GM12873 (cell line): ENCODE results near the gene TSPO.

Source experiments
- TF ChIP-seq, protein P1 (sequence below): IDR thresholded peaks from 2 replicates; pipeline ENCODE4 v1.5.1; 2012; ENCODE audit warnings: low read depth, mild to moderate bottlenecking, moderate library complexity, low read length, control low read depth; ENCODE audit not compliant: insufficient read depth; ENCODE audit errors: missing control alignments

The TSPO gene

DNA sequence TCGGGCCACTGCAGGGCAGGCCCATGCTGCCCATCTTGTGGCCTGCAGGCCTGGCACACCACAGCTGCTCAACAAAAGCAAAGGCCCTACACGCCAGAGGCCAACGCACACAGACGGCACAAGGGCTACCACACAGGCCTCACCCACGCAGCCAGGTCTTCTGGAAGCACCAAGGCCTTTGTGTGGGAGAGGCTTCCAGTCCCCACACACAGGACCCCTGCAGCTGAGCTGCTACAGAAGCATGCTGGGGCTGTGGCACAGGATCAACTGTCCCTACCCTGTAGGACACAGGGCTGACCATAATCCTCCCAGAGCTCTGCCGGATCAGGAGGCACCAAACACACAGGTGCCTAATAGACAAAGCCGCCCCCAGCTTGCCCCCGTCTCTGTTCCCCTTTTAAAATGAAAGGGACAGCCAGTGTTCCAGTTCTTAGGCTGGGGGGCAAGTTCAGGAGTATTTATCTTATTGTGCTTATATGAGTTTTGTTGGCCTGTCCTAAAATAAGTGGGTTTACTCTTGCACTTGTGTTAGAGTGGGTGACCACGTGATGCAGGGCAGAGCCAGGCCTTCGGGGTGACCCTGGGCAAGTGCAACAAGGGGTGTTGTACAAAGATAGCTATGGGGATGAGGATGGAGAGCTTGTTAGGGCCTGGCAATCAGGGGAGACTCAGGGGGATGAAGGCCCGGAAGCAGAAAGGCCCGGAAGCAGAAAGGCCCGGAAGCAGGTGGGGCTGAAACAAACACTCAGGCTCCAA is 30.1 kb downstream of the TSPO start:
- TF ChIP-seq, protein P1, sequence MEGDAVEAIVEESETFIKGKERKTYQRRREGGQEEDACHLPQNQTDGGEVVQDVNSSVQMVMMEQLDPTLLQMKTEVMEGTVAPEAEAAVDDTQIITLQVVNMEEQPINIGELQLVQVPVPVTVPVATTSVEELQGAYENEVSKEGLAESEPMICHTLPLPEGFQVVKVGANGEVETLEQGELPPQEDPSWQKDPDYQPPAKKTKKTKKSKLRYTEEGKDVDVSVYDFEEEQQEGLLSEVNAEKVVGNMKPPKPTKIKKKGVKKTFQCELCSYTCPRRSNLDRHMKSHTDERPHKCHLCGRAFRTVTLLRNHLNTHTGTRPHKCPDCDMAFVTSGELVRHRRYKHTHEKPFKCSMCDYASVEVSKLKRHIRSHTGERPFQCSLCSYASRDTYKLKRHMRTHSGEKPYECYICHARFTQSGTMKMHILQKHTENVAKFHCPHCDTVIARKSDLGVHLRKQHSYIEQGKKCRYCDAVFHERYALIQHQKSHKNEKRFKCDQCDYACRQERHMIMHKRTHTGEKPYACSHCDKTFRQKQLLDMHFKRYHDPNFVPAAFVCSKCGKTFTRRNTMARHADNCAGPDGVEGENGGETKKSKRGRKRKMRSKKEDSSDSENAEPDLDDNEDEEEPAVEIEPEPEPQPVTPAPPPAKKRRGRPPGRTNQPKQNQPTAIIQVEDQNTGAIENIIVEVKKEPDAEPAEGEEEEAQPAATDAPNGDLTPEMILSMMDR: no peak

DNA sequence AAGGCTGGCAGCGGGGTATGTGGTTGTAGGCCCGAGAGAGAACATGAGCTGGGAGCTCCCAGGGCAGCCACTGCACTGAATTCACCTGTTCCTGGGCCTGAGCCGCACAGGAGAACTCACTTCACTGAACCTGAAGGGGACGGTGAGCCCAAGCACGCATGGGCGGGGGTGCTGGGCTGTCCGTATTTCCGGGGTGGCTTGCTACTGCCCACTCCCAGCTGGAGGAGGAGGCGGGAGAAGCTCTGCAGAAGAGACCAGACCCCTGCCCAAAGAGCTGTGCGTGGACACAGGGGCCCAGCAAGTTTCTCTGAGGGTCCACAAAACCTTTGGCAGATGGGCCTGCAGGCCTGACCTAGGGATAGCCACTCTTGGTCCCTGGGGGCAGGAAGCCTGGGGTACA is 30.8 kb downstream of the TSPO start:
- TF ChIP-seq, protein P1: no peak

DNA sequence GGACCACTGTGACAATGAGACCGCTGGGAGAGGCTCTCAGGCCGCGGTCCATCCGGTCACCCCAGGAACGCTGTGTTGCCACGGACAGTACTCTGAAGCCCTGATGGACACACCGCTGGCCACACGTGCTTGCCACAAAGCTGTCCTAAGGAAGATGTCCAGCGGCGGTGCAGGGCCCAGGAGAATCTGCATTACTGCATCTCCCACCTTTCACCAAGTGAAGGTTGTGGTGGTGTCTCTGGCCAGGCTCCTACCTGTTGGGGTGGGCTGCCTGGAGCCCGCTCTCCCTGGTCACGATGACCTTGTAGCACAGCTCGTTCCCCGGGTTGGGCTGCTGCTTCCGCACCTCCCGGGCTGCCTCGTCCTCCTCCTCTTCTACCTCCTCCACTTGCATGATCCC is 31.4 kb downstream of the TSPO start:
- TF ChIP-seq, protein P1: no peak

DNA sequence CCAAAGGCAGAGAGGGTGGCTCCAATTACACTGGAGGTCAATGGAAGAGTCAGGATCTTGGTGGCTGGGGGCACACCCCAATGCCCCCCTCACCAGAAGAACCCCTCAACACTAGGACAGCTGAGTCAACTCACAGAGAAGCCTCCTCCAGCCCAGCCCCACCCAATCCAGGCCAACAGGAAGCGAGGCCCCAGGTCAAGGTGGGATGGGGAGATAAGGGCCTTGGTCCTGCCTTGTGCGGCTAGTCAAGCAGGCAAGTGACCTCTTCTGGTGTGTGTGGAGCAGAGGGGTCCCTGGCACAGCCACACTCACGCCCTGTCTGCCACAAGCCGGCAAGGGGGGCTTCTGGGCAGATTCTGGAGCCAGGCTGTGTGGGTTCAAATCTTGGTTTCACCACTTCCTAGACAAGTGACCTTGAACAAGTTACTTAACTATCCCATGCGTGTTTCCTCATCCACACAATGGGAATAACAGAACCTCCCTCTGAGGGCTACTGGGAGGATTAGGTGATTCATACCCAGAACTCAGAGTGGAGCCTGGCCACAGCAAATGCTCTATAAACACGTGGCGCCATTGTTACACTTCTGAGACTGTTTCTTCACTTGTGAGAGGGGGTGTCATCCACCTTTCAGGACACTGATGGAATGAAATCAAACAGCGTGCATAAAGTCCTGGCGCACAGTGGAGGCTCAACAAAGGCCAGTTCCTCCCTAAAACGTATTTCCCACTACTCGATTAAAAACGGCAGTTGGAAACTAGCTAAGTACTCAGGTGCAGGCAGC is 32.3 kb downstream of the TSPO start:
- TF ChIP-seq, protein P1: no peak

DNA sequence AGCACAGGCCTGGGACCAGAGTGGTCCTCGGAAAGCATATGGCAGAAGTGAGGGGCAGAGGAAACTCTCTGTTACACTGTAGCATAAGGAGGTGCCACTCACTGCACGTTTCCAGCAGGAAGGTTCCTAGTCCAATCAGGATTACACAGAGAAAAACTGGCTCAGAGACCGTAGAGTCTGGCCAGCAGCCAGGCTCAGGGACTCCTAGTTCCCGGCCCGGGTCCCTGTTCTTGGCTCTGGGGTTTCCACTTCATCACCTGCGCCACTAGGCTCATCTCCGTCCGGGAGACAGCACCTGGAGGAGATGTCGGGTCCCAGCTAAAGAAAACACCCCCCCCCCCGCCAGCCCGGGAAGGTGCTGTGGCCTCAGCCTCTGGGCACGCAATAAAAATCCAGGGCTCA is 34.5 kb downstream of the TSPO start:
- TF ChIP-seq, protein P1: no peak

DNA sequence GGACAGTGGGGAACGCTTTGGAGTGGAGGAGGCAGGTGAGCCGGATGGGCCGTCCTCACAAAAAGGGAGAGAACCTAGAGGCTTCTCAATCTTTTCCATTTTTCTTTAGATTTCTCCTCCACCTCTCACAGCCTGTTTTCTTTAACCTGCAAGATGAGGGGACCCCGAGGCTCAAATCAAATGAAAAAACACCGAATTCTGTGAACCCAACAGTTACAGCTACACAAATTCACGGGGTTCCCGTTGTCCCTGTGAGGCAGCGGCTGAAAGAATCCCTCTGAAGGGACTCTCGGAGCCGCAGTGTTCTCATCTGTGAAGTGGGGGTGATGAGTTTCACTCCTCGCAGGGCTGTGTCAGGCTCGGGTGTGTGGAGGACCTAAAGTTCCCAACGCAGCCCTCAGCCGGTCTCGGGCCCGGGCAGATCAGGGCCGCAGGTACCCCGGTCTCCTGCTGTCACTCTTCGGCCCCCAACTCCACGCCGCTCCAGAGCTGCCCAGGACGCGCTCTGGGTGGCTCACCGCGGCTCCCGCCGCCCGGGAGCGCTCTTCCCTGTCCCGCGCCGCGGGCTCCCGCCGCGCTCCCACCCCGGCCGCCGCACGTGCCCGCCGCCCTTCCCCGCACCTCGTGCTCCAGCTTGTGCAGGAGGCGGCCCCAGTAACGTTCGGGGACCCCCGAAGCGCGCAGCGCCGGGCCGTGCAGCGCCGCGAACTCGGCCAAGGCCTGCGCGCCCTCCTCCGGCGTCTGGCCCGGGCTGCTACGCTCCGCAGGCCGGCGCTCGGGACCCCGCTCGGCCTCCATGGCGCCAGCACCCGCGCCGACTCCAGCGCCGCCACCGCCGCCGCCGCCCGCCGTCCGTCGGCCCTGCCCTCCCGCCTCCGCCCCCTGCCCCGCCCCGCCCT is 35.2 kb downstream of the TSPO start, which contains the start of gene TTLL12:
TSS of gene TTLL12 (minus strand) at position 863 of the 899 bp plus-strand sequence. CDS start at position 798, 65 bp downstream.
- TF ChIP-seq, protein P1: no peak
